WTC11 (cell line): ENCODE data around the gene RUFY2. TPM values are rescaled to one million over a fixed set of nuclear protein-coding genes. Genes with fewer than 3 reads are reported as not detected.

ENCODE experiments used
- ATAC-seq: fragments of 200-7000 bp; cut with Tn5 transposase; 2 replicates; pipeline ENCODE4 v1.10.0; 2021; ENCODE audit warnings: mild to moderate bottlenecking, moderate library complexity
- CTCF ChIA-PET: fragments of 300-600 bp; sonication (Branson Sonifier 250); formaldehyde crosslinking; loops from one replicate; lab custom pipeline; 2021; ENCODE audit warnings: antibody characterized with exemption; lab: Charles Lee
- POLR2A ChIA-PET: fragments of 350-600 bp; sonication (Branson Sonifier 250); formaldehyde crosslinking; loops from one replicate; lab custom pipeline; 2021; ENCODE audit warnings: antibody characterized with exemption; lab: Charles Lee
- DNase-seq: peaks from one replicate; pipeline ENCODE4 v3.0.0; 2021; ENCODE audit warnings: low spot score
- H3K27ac Mint-ChIP-seq: 2 replicates; pipeline ENCODE4 v1.8.0; 2021; ENCODE audit warnings: mixed read lengths
- H3K27me3 Mint-ChIP-seq: 2 replicates; pipeline ENCODE4 v1.8.0; 2021; ENCODE audit warnings: low read depth, mild to moderate bottlenecking, moderate library complexity, mixed read lengths
- H3K36me3 Mint-ChIP-seq: 2 replicates; pipeline ENCODE4 v1.8.0; 2021; ENCODE audit warnings: mixed read lengths
- H3K4me1 Mint-ChIP-seq: 2 replicates; pipeline ENCODE4 v1.8.0; 2022; ENCODE audit warnings: mixed read lengths
- H3K4me3 Mint-ChIP-seq: 2 replicates; pipeline ENCODE4 v1.8.0; 2021; ENCODE audit warnings: mild to moderate bottlenecking, moderate library complexity, mixed read lengths
- H3K9me3 Mint-ChIP-seq: 2 replicates; pipeline ENCODE4 v1.8.0; 2021; ENCODE audit warnings: mixed read lengths
- CREB1 ChIP-seq: sonication (generic); formaldehyde crosslinking; IDR thresholded peaks from 2 replicates; pipeline ENCODE4 v1.8.0; 2023; ENCODE audit warnings: mild to moderate bottlenecking, missing genetic modification reagents
- ESRRA ChIP-seq: sonication (generic); formaldehyde crosslinking; IDR thresholded peaks from 2 replicates; pipeline ENCODE4 v1.8.1; 2022; ENCODE audit warnings: mild to moderate bottlenecking, missing genetic modification reagents, borderline replicate concordance
- IRF2 ChIP-seq: sonication (generic); formaldehyde crosslinking; IDR thresholded peaks from 2 replicates; pipeline ENCODE4 v1.8.0; 2022; ENCODE audit warnings: low read depth, missing genetic modification reagents, borderline replicate concordance
- NFE2L1 ChIP-seq: sonication (generic); formaldehyde crosslinking; IDR thresholded peaks from 2 replicates; pipeline ENCODE4 v1.8.1; 2023; ENCODE audit warnings: missing genetic modification reagents
- NR1H2 ChIP-seq: sonication (generic); formaldehyde crosslinking; IDR thresholded peaks from 2 replicates; pipeline ENCODE4 v1.9.0; 2021; ENCODE audit warnings: mild to moderate bottlenecking, moderate library complexity, missing genetic modification reagents
- NR2C2 ChIP-seq: sonication (generic); formaldehyde crosslinking; IDR thresholded peaks from 2 replicates; pipeline ENCODE4 v1.8.0; 2022; ENCODE audit warnings: mild to moderate bottlenecking, missing genetic modification reagents
- TP53 ChIP-seq: sonication (generic); formaldehyde crosslinking; IDR thresholded peaks from 2 replicates; pipeline ENCODE4 v1.8.1; 2023; ENCODE audit warnings: mild to moderate bottlenecking, missing genetic modification reagents
- ZNF121 ChIP-seq: sonication (generic); formaldehyde crosslinking; IDR thresholded peaks from 2 replicates; pipeline ENCODE4 v1.8.0; 2023; ENCODE audit warnings: missing genetic modification reagents
- ZNF232 ChIP-seq: sonication (generic); formaldehyde crosslinking; IDR thresholded peaks from 2 replicates; pipeline ENCODE4 v1.8.0; 2022; ENCODE audit warnings: mild to moderate bottlenecking, missing genetic modification reagents
- ZNF416 ChIP-seq: fragments of 250-450 bp; sonication (Bioruptor Pico); IDR thresholded peaks from 2 replicates; pipeline ENCODE4 v1.9.0; 2021; ENCODE audit warnings: mild to moderate bottlenecking, inconsistent platforms
- ZNF671 ChIP-seq: fragments of 250-450 bp; sonication (Bioruptor Pico); IDR thresholded peaks from 2 replicates; pipeline ENCODE4 v1.8.0; 2021; ENCODE audit warnings: mild to moderate bottlenecking
- total RNA-seq: library from RNA; stranded (reverse); gene quantifications from 3 replicates; pipeline ENCODE4 v1.2.3, GENCODE V29; 2021
- TF ChIP-seq, protein P1 (sequence below): sonication (generic); formaldehyde crosslinking; IDR thresholded peaks from 2 replicates; pipeline ENCODE4 v1.8.1; 2023; ENCODE audit warnings: mild to moderate bottlenecking, missing genetic modification reagents
- TF ChIP-seq, protein P2 (sequence below): sonication (generic); formaldehyde crosslinking; IDR thresholded peaks from 2 replicates; pipeline ENCODE4 v1.8.1; 2022; ENCODE audit warnings: mild to moderate bottlenecking, missing genetic modification reagents, moderate library complexity, borderline replicate concordance
- TF ChIP-seq, protein P3 (sequence below): sonication (generic); formaldehyde crosslinking; IDR thresholded peaks from 2 replicates; pipeline ENCODE4 v1.8.1; 2022; ENCODE audit warnings: mild to moderate bottlenecking, moderate library complexity, missing genetic modification reagents
- TF ChIP-seq, protein P4 (sequence below): sonication (generic); formaldehyde crosslinking; conservative IDR thresholded peaks from 2 replicates; pipeline ENCODE4 v1.8.1; 2023; ENCODE audit warnings: mild to moderate bottlenecking, low read depth, missing genetic modification reagents, moderate library complexity
- TF ChIP-seq, protein P5 (sequence below): sonication (generic); formaldehyde crosslinking; IDR thresholded peaks from 2 replicates; pipeline ENCODE4 v1.8.0; 2022; ENCODE audit warnings: mild to moderate bottlenecking, missing genetic modification reagents
- TF ChIP-seq, protein P6 (sequence below): sonication (generic); formaldehyde crosslinking; IDR thresholded peaks from 2 replicates; pipeline ENCODE4 v1.8.1; 2023; ENCODE audit warnings: mild to moderate bottlenecking, missing genetic modification reagents, borderline replicate concordance
- TF ChIP-seq, protein P7 (sequence below): sonication (generic); formaldehyde crosslinking; IDR thresholded peaks from 2 replicates; pipeline ENCODE4 v1.8.1; 2023; ENCODE audit warnings: mild to moderate bottlenecking, missing genetic modification reagents, moderate library complexity
- TF ChIP-seq, protein P8 (sequence below): sonication (generic); formaldehyde crosslinking; IDR thresholded peaks from 2 replicates; pipeline ENCODE4 v1.8.1; 2023; ENCODE audit warnings: mild to moderate bottlenecking, missing genetic modification reagents, moderate library complexity
- TF ChIP-seq, protein P9 (sequence below): fragments of 200-600 bp; IDR thresholded peaks from 2 replicates; pipeline ENCODE4 v1.8.0; 2022; ENCODE audit warnings: antibody characterized with exemption

RUFY2 gene
- total RNA-seq, 1 experiment from 2014 or later: 10.3 TPM

DNA sequence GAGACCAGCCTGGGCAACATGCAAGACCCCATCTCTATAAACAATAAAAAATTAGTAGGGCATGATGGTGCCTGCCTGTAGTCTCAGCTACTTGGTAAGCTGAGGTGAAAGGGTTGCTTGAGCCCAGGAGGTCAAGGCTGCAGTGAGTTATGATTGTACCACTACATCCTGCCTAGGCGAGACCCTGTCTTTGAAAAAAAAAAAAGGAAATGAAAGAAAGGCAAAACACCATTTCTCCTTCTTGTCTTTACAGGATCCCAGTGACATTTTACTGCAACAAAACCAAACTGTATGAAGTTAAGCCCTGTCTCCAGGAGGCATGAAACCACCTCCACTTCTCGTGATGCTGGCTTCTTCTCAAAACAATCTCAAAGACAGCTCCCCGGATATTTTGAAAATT is 44.5 kb downstream of the RUFY2 start (continued):
- TF ChIP-seq, protein P1, sequence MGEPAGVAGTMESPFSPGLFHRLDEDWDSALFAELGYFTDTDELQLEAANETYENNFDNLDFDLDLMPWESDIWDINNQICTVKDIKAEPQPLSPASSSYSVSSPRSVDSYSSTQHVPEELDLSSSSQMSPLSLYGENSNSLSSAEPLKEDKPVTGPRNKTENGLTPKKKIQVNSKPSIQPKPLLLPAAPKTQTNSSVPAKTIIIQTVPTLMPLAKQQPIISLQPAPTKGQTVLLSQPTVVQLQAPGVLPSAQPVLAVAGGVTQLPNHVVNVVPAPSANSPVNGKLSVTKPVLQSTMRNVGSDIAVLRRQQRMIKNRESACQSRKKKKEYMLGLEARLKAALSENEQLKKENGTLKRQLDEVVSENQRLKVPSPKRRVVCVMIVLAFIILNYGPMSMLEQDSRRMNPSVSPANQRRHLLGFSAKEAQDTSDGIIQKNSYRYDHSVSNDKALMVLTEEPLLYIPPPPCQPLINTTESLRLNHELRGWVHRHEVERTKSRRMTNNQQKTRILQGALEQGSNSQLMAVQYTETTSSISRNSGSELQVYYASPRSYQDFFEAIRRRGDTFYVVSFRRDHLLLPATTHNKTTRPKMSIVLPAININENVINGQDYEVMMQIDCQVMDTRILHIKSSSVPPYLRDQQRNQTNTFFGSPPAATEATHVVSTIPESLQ (CRISPR knock-in tag): no peak
- TF ChIP-seq, protein P2, sequence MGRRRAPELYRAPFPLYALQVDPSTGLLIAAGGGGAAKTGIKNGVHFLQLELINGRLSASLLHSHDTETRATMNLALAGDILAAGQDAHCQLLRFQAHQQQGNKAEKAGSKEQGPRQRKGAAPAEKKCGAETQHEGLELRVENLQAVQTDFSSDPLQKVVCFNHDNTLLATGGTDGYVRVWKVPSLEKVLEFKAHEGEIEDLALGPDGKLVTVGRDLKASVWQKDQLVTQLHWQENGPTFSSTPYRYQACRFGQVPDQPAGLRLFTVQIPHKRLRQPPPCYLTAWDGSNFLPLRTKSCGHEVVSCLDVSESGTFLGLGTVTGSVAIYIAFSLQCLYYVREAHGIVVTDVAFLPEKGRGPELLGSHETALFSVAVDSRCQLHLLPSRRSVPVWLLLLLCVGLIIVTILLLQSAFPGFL: no peak
- TF ChIP-seq, all 79 proteins: peak for 0

DNA sequence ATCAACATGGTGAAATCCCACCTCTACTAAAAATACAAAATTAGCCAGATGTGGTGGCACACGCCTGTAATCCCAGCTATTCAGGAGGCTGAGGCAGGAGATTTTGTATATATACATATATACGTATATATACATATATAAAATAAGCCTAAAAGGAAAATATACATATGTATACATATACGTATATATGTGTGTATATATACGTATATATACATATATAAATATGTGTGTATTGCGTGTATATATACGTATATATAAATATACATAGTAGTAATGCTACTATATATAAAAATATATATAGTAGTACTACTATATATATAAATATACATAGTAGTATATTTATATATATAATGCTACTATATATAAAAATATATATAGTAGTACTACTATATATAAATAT is 47.9 kb downstream of the RUFY2 start:
- ChIA-PET CTCF (interaction anchor here (1.0 kb wide), 1 partner anchor 48 kb away, joined by 3 read pairs; the partner anchor contains the start of gene RUFY2), POLR2A (no interaction called here)
- no peaks in the 10 kb centered on the region for H3K9me3 Mint-ChIP-seq
- H3K4me3 Mint-ChIP-seq: no peak overlapping the region
- H3K27me3 Mint-ChIP-seq: no peaks in the 10 kb centered on the region
- no peaks in the 10 kb centered on the region for H3K4me1 Mint-ChIP-seq
- TF ChIP-seq ZNF232 (no peak), NFE2L1 (no peak), NR2C2 (CRISPR knock-in tag) (no peak), ESRRA (no peak), ZNF671 (CRISPR knock-in tag) (no peak), ZNF121 (CRISPR knock-in tag) (no peak), CREB1 (no peak), IRF2 (CRISPR knock-in tag) (no peak), ZNF416 (no peak), TP53 (CRISPR knock-in tag) (no peak), NR1H2 (CRISPR knock-in tag) (no peak)
- TF ChIP-seq, protein P3, sequence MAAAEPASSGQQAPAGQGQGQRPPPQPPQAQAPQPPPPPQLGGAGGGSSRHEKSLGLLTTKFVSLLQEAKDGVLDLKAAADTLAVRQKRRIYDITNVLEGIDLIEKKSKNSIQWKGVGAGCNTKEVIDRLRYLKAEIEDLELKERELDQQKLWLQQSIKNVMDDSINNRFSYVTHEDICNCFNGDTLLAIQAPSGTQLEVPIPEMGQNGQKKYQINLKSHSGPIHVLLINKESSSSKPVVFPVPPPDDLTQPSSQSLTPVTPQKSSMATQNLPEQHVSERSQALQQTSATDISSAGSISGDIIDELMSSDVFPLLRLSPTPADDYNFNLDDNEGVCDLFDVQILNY (CRISPR knock-in tag): no peak
- TF ChIP-seq, protein P4, sequence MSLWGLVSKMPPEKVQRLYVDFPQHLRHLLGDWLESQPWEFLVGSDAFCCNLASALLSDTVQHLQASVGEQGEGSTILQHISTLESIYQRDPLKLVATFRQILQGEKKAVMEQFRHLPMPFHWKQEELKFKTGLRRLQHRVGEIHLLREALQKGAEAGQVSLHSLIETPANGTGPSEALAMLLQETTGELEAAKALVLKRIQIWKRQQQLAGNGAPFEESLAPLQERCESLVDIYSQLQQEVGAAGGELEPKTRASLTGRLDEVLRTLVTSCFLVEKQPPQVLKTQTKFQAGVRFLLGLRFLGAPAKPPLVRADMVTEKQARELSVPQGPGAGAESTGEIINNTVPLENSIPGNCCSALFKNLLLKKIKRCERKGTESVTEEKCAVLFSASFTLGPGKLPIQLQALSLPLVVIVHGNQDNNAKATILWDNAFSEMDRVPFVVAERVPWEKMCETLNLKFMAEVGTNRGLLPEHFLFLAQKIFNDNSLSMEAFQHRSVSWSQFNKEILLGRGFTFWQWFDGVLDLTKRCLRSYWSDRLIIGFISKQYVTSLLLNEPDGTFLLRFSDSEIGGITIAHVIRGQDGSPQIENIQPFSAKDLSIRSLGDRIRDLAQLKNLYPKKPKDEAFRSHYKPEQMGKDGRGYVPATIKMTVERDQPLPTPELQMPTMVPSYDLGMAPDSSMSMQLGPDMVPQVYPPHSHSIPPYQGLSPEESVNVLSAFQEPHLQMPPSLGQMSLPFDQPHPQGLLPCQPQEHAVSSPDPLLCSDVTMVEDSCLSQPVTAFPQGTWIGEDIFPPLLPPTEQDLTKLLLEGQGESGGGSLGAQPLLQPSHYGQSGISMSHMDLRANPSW (CRISPR knock-in tag): no peak
- TF ChIP-seq, protein P5, sequence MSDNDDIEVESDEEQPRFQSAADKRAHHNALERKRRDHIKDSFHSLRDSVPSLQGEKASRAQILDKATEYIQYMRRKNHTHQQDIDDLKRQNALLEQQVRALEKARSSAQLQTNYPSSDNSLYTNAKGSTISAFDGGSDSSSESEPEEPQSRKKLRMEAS (CRISPR knock-in tag): no peak
- TF ChIP-seq, protein P6, sequence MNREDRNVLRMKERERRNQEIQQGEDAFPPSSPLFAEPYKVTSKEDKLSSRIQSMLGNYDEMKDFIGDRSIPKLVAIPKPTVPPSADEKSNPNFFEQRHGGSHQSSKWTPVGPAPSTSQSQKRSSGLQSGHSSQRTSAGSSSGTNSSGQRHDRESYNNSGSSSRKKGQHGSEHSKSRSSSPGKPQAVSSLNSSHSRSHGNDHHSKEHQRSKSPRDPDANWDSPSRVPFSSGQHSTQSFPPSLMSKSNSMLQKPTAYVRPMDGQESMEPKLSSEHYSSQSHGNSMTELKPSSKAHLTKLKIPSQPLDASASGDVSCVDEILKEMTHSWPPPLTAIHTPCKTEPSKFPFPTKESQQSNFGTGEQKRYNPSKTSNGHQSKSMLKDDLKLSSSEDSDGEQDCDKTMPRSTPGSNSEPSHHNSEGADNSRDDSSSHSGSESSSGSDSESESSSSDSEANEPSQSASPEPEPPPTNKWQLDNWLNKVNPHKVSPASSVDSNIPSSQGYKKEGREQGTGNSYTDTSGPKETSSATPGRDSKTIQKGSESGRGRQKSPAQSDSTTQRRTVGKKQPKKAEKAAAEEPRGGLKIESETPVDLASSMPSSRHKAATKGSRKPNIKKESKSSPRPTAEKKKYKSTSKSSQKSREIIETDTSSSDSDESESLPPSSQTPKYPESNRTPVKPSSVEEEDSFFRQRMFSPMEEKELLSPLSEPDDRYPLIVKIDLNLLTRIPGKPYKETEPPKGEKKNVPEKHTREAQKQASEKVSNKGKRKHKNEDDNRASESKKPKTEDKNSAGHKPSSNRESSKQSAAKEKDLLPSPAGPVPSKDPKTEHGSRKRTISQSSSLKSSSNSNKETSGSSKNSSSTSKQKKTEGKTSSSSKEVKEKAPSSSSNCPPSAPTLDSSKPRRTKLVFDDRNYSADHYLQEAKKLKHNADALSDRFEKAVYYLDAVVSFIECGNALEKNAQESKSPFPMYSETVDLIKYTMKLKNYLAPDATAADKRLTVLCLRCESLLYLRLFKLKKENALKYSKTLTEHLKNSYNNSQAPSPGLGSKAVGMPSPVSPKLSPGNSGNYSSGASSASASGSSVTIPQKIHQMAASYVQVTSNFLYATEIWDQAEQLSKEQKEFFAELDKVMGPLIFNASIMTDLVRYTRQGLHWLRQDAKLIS: no peak
- TF ChIP-seq, protein P7, sequence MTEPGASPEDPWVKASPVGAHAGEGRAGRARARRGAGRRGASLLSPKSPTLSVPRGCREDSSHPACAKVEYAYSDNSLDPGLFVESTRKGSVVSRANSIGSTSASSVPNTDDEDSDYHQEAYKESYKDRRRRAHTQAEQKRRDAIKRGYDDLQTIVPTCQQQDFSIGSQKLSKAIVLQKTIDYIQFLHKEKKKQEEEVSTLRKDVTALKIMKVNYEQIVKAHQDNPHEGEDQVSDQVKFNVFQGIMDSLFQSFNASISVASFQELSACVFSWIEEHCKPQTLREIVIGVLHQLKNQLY (CRISPR knock-in tag): no peak
- TF ChIP-seq, protein P8, sequence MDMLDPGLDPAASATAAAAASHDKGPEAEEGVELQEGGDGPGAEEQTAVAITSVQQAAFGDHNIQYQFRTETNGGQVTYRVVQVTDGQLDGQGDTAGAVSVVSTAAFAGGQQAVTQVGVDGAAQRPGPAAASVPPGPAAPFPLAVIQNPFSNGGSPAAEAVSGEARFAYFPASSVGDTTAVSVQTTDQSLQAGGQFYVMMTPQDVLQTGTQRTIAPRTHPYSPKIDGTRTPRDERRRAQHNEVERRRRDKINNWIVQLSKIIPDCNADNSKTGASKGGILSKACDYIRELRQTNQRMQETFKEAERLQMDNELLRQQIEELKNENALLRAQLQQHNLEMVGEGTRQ: no peak
- TF ChIP-seq, protein P9, sequence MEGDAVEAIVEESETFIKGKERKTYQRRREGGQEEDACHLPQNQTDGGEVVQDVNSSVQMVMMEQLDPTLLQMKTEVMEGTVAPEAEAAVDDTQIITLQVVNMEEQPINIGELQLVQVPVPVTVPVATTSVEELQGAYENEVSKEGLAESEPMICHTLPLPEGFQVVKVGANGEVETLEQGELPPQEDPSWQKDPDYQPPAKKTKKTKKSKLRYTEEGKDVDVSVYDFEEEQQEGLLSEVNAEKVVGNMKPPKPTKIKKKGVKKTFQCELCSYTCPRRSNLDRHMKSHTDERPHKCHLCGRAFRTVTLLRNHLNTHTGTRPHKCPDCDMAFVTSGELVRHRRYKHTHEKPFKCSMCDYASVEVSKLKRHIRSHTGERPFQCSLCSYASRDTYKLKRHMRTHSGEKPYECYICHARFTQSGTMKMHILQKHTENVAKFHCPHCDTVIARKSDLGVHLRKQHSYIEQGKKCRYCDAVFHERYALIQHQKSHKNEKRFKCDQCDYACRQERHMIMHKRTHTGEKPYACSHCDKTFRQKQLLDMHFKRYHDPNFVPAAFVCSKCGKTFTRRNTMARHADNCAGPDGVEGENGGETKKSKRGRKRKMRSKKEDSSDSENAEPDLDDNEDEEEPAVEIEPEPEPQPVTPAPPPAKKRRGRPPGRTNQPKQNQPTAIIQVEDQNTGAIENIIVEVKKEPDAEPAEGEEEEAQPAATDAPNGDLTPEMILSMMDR: no peak
- H3K27ac Mint-ChIP-seq: no peak overlapping the region
- DNase-seq (no peak), ATAC-seq (no peak)
- H3K36me3 Mint-ChIP-seq: peaks cover 6% of the 10 kb centered on the region
